Sigmoid colon (tissue), 7 donors: Measurements from ENCODE around the gene PLB1. TPM values are rescaled to one million over a fixed set of nuclear protein-coding genes. Genes with fewer than 3 reads are reported as not detected.

Source experiments
- DNase-seq: peaks from one replicate; pipeline ENCODE4 v3.0.0-alpha.2; 2019
- H3K27ac ChIP-seq, 4 donors: fragments of 200-600 bp; sonication (generic); one replicate each; pipeline ENCODE4 v1.5.1; 2016 to 2019; ENCODE audit warnings: mild to moderate bottlenecking in 1 of 4
- H3K27me3 ChIP-seq, 3 donors: fragments of 200-600 bp; sonication (generic); one replicate each; pipeline ENCODE4 v1.5.1; 2019; ENCODE audit warnings: mild to moderate bottlenecking in 1 of 3
- H3K36me3 ChIP-seq, 4 donors: fragments of 200-600 bp; sonication (generic); one replicate each; pipeline ENCODE4 v1.5.1; 2016 to 2019
- H3K4me1 ChIP-seq, 4 donors: fragments of 200-600 bp; sonication (generic); one replicate each; pipeline ENCODE4 v1.5.1; 2017 to 2019
- H3K4me3 ChIP-seq, 4 donors: fragments of 200-600 bp; sonication (generic); one replicate each; pipeline ENCODE4 v1.5.1; 2017 to 2019; ENCODE audit warnings: mild to moderate bottlenecking in 2 of 4, moderate library complexity in 1 of 4
- H3K9me3 ChIP-seq, 4 donors: fragments of 200-600 bp in 3 of 4; sonication (generic) in 3 of 4; one replicate each; pipeline versions ENCODE4 v1.5.1 to v1.6.1; 2013 to 2019
- EP300 ChIP-seq, 4 donors: sonication (generic); formaldehyde crosslinking; IDR thresholded peaks; one replicate each; pipeline ENCODE4 v1.6.1; 2017; ENCODE audit warnings: antibody characterized with exemption in 4 of 4
- POLR2A ChIP-seq, 2 donors: fragments of 450-650 bp; IDR thresholded peaks; one replicate each; pipeline ENCODE4 v1.6.1; 2016; ENCODE audit warnings: antibody characterized with exemption in 2 of 2, mild to moderate bottlenecking in 2 of 2, moderate library complexity in 2 of 2
- POLR2AphosphoS5 ChIP-seq, 4 donors: sonication (generic); formaldehyde crosslinking; IDR thresholded peaks; one replicate each; pipeline ENCODE4 v1.6.1; 2017; ENCODE audit warnings: antibody characterized with exemption in 4 of 4
- WGBS, 2 donors: extraction: QIAGEN DNeasy Blood & Tissue Kit; methylation state at CpG; one replicate each; pipeline ENCODE4 v1.1.7; 2013; 5-methylcytosine and 5-hydroxymethylcytosine counted together
- intact Hi-C: fragments of 100-400 bp; cut with DNase I; formaldehyde crosslinking; loops from one replicate; pipeline ENCODE4 v1.15.1; 2023
- polyA plus RNA-seq, 3 donors: library from polyadenylated mRNA; stranded (reverse); fragments of 200-250 nt; gene quantifications; one replicate each; pipeline ENCODE4 v1.2.3, GENCODE V29; 2013
- total RNA-seq, 4 donors: library from RNA; depleted of rRNA; stranded (reverse); fragments of >200 nt; gene quantifications; one replicate each; pipeline ENCODE4 v1.1.0, GENCODE V29; 2016
- TF ChIP-seq, protein P1 (sequence below), 4 experiments: fragments of 450-650 bp in 3 of 4; fragments of 200-600 bp in 1 of 4; IDR thresholded peaks; one replicate each; pipeline ENCODE4 v1.5.1; 2016 to 2019; ENCODE audit warnings: antibody characterized with exemption in 4 of 4, mild to moderate bottlenecking in 3 of 4, moderate library complexity in 2 of 4
- donor health status: healthy with polysubstance abuse.
- donor health status: Bipolar disorder and iron deficiency.
- donor health status: healthy.

PLB1 gene
- total and polyA plus RNA-seq, 7 donors, result 1.2 to 18.3 (median 2.1) TPM

DNA sequence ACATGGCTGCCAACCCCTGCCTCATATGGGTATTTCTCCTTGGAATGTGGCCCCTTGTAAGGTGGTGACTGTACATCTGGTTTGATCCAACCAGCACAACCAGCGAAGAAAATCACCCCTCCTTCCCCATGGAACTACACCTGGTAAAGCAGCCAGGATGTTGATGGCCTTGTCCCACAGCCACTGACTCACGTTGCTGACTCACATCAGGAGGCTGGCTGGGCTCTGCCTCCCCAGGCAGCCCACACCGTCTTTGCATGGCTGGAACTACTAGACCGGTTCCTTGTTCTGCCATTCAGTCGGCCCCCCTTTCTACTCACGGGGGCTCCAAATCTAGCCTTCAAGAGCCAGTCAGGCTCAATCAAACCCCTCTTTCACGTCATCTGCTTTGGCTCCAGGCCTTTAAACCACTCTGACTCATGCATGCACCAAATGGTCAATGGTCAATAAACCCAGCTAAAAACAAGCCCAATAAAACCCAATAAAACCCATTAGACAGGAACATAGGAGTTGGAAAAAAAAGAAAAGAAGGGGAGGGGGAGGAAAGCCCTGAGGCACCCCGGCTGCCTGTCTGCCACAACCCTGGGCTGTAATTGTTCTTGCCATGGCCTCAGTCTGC, 114.8 kb downstream of the PLB1 start:
- DNase-seq, result no peak
- Histone ChIP-seq H3K27me3 (no peaks in the 10 kb centered on the region), H3K4me3 (no peak overlapping the region), H3K9me3 (no peaks in the 10 kb centered on the region), H3K36me3 (no peaks in the 10 kb centered on the region), H3K4me1 (peaks cover 0 to 40% (median 35%) of the 10 kb centered on the region in 4 donors), H3K27ac (peak overlapping the region in 2 of 4 donors; percentile 91 to 94)
- TF ChIP-seq POLR2AphosphoS5 (IDR thresholded peaks at IDR 0.05) (peak in 2 of 4 donors; percentile 21 to 23), EP300 (IDR thresholded peaks at IDR 0.05) (no peak)
- intact Hi-C loops, result no loop called here
- 41 to 63% methylated on average over 8 of the region's 8 CpGs for WGBS, 2 donors

GRCh38 chr2:28612131-28612812, 116.4 kb downstream of the PLB1 start:
- Histone ChIP-seq H3K4me3 (no peak overlapping the region), H3K4me1 (peaks cover 0 to 24% (median 19%) of the 10 kb centered on the region in 4 donors), H3K36me3 (no peaks in the 10 kb centered on the region), H3K27me3 (no peaks in the 10 kb centered on the region), H3K9me3 (no peaks in the 10 kb centered on the region), H3K27ac (peak overlapping the region in 1 of 4 donors; percentile 79)
- DNase-seq, result no peak
- intact Hi-C loops, result no loop called here
- WGBS, 2 donors, result 94% methylated on average over 9 of the region's 9 CpGs
- no peak for TF ChIP-seq POLR2AphosphoS5 (IDR thresholded peaks at IDR 0.05)
- TF ChIP-seq, protein P1, sequence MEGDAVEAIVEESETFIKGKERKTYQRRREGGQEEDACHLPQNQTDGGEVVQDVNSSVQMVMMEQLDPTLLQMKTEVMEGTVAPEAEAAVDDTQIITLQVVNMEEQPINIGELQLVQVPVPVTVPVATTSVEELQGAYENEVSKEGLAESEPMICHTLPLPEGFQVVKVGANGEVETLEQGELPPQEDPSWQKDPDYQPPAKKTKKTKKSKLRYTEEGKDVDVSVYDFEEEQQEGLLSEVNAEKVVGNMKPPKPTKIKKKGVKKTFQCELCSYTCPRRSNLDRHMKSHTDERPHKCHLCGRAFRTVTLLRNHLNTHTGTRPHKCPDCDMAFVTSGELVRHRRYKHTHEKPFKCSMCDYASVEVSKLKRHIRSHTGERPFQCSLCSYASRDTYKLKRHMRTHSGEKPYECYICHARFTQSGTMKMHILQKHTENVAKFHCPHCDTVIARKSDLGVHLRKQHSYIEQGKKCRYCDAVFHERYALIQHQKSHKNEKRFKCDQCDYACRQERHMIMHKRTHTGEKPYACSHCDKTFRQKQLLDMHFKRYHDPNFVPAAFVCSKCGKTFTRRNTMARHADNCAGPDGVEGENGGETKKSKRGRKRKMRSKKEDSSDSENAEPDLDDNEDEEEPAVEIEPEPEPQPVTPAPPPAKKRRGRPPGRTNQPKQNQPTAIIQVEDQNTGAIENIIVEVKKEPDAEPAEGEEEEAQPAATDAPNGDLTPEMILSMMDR (IDR thresholded peaks at IDR 0.05), result no peak
- no peak for TF ChIP-seq EP300 (IDR thresholded peaks at IDR 0.05)
- no peak for TF ChIP-seq POLR2A (IDR thresholded peaks at IDR 0.05)

- intact Hi-C loops, result no loop called here
- Histone ChIP-seq H3K27ac (peak overlapping the region in 1 of 4 donors; percentile 79), H3K27me3 (no peaks in the 10 kb centered on the region), H3K4me1 (peaks cover 0 to 15% (median 10%) of the 10 kb centered on the region in 4 donors), H3K36me3 (no peaks in the 10 kb centered on the region), H3K4me3 (no peak overlapping the region), H3K9me3 (no peaks in the 10 kb centered on the region)
- TF ChIP-seq EP300 (IDR thresholded peaks at IDR 0.05) (no peak), POLR2AphosphoS5 (IDR thresholded peaks at IDR 0.05) (no peak), POLR2A (IDR thresholded peaks at IDR 0.05) (no peak)
- TF ChIP-seq, protein P1 (IDR thresholded peaks at IDR 0.05), result no peak
- WGBS, 2 donors, result 55 to 78% methylated on average over 2 of the region's 2 CpGs
- DNase-seq, result no peak
Measured at GRCh38 chr2:28613186-28613585, 117.3 kb downstream of the PLB1 start.

- Histone ChIP-seq H3K36me3 (no peaks in the 10 kb centered on the region), H3K27me3 (no peaks in the 10 kb centered on the region), H3K4me1 (peaks cover 0 to 10% (median 3%) of the 10 kb centered on the region in 4 donors), H3K9me3 (no peaks in the 10 kb centered on the region), H3K4me3 (no peak overlapping the region), H3K27ac (peak overlapping the region in 1 of 4 donors; percentile 79)
- TF ChIP-seq, protein P1 (IDR thresholded peaks at IDR 0.05), result no peak
- TF ChIP-seq POLR2A (IDR thresholded peaks at IDR 0.05) (no peak), POLR2AphosphoS5 (IDR thresholded peaks at IDR 0.05) (no peak), EP300 (IDR thresholded peaks at IDR 0.05) (no peak)
- DNase-seq, result no peak
- intact Hi-C loops, result no loop called here
- WGBS, 2 donors, result 74 to 80% methylated on average over 11 of the region's 11 CpGs
Measured at GRCh38 chr2:28613633-28614501, 118.0 kb downstream of the PLB1 start.

- no peaks in the 10 kb centered on the region for H3K27me3 ChIP-seq
- no peak overlapping the region for H3K4me3 ChIP-seq
- H3K9me3 ChIP-seq, result no peaks in the 10 kb centered on the region
- peak overlapping the region in 1 of 4 donors; percentile 79 for H3K27ac ChIP-seq
- DNase-seq, result no peak
- 78 to 85% methylated on average over 6 of the region's 6 CpGs for WGBS, 2 donors
- no peaks in the 10 kb centered on the region for H3K36me3 ChIP-seq
- H3K4me1 ChIP-seq, result peaks cover 0 to 17% (median 12%) of the 10 kb centered on the region in 4 donors
- no peak for TF ChIP-seq POLR2AphosphoS5 (IDR thresholded peaks at IDR 0.05)
- TF ChIP-seq POLR2A (IDR thresholded peaks at IDR 0.05), result no peak
- no peak for TF ChIP-seq EP300 (IDR thresholded peaks at IDR 0.05)
- TF ChIP-seq, protein P1 (IDR thresholded peaks at IDR 0.05), result no peak
- intact Hi-C loops, result no loop called here
Measured at GRCh38 chr2:28615706-28616105, 119.8 kb downstream of the PLB1 start.
